Activated naive CD4-positive, alpha-beta T cell treated with anti-CD3 and anti-CD28 coated beads, Interleukin-2, amount 10 ng/mL, durations not matched to agents 7 days and 5 days (primary cell): ENCODE results near the gene NKRF.

ENCODE experiments used
- CTCF ChIA-PET: fragments of 350-600 bp; sonication (Branson Sonifier 250); formaldehyde crosslinking; loops from one replicate; lab custom pipeline; 2021; ENCODE audit warnings: antibody characterized with exemption; lab: Charles Lee
- DNase-seq: peaks from one replicate; pipeline ENCODE4 v3.0.0-alpha.2; 2020
- H3K27ac Mint-ChIP-seq: one replicate; pipeline ENCODE4 v1.8.0; 2021; ENCODE audit warnings: mild to moderate bottlenecking, moderate library complexity, mixed read lengths
- H3K27me3 Mint-ChIP-seq: one replicate; pipeline ENCODE4 v1.8.0; 2021; ENCODE audit warnings: mild to moderate bottlenecking, mixed read lengths
- H3K36me3 Mint-ChIP-seq: one replicate; pipeline ENCODE4 v1.8.0; 2021; ENCODE audit warnings: mixed read lengths
- H3K4me1 Mint-ChIP-seq: one replicate; pipeline ENCODE4 v1.8.0; 2021; ENCODE audit warnings: mixed read lengths
- H3K4me3 Mint-ChIP-seq: one replicate; pipeline ENCODE4 v1.8.0; 2021; ENCODE audit warnings: mild to moderate bottlenecking, moderate library complexity, mixed read lengths
- H3K9me3 Mint-ChIP-seq: one replicate; pipeline ENCODE4 v1.8.0; 2021; ENCODE audit warnings: mixed read lengths

NKRF gene

GRCh38 chrX:119583431-119584059, 22.7 kb downstream of the NKRF start:
- peaks cover 8% of the 10 kb centered on the region for H3K4me1 Mint-ChIP-seq
- H3K9me3 Mint-ChIP-seq, result no peaks in the 10 kb centered on the region
- no peak for DNase-seq
- no peak overlapping the region for H3K4me3 Mint-ChIP-seq
- CTCF ChIA-PET, result interaction anchor here (1.2 to 1.4 kb wide), 2 partner anchors 9 to 145 kb away, joined by 5 to 6 read pairs; partner anchors contain the start of gene UBE2A
- H3K27me3 Mint-ChIP-seq, result no peaks in the 10 kb centered on the region
- peaks cover 8% of the 10 kb centered on the region for H3K36me3 Mint-ChIP-seq
- H3K27ac Mint-ChIP-seq, result no peak overlapping the region

GRCh38 chrX:119579414-119579813, 26.8 kb downstream of the NKRF start:
- no peak for DNase-seq
- CTCF ChIA-PET, result no interaction called here
- H3K36me3 Mint-ChIP-seq, result peaks cover 13% of the 10 kb centered on the region

GRCh38 chrX:119574394-119575266, 31.6 kb downstream of the NKRF start, which contains the start of gene UBE2A:
Gene UBE2A (plus strand): TSS chrX:119574563. CDS start chrX:119574712, 149 bp downstream.
- H3K27ac Mint-ChIP-seq, result peak within 1 kb of the TSS; percentile 90
- H3K36me3 Mint-ChIP-seq, result peaks cover 9% of the 10 kb centered on the region
- CTCF ChIA-PET, result interaction anchor here (1.0 to 1.3 kb wide), 3 partner anchors 9 to 155 kb away, joined by 3 to 6 read pairs (median 3); no protein-coding TSS in a partner anchor
- H3K9me3 Mint-ChIP-seq, result no peaks in the 10 kb centered on the region
- peaks cover 27% of the 10 kb centered on the region for H3K4me1 Mint-ChIP-seq
- H3K4me3 Mint-ChIP-seq, result peak within 1 kb of the TSS; percentile 90
- DNase-seq, result peak; percentile 91
- H3K27me3 Mint-ChIP-seq, result peaks cover 8% of the 10 kb centered on the region

More at GRCh38 chrX:119579414-119579813, 26.8 kb downstream of the NKRF start:
- H3K4me3 Mint-ChIP-seq, result no peak overlapping the region
- H3K27ac Mint-ChIP-seq, result no peak overlapping the region
- peaks cover 24% of the 10 kb centered on the region for H3K4me1 Mint-ChIP-seq
- no peaks in the 10 kb centered on the region for H3K27me3 Mint-ChIP-seq
- H3K9me3 Mint-ChIP-seq, result no peaks in the 10 kb centered on the region

- H3K36me3 Mint-ChIP-seq, result peaks cover 9% of the 10 kb centered on the region
- H3K27ac Mint-ChIP-seq, result peak overlapping the region; percentile 90
- H3K27me3 Mint-ChIP-seq, result peaks cover 8% of the 10 kb centered on the region
- no peaks in the 10 kb centered on the region for H3K9me3 Mint-ChIP-seq
- H3K4me3 Mint-ChIP-seq, result peak overlapping the region; percentile 90
- H3K4me1 Mint-ChIP-seq, result peaks cover 27% of the 10 kb centered on the region
- no peak for DNase-seq
- CTCF ChIA-PET, result interaction anchor here (1.0 to 1.3 kb wide), 2 partner anchors 10 to 58 kb away, joined by 3 to 6 read pairs; no protein-coding TSS in a partner anchor
These were observed 32.3 kb downstream of the NKRF start for GRCh38 chrX:119573840-119574393.

- H3K36me3 Mint-ChIP-seq, result peaks cover 6% of the 10 kb centered on the region
- no peak for DNase-seq
- H3K27ac Mint-ChIP-seq, result no peak overlapping the region
- H3K27me3 Mint-ChIP-seq, result peaks cover 8% of the 10 kb centered on the region
- CTCF ChIA-PET, result no interaction called here
- peaks cover 27% of the 10 kb centered on the region for H3K4me1 Mint-ChIP-seq
- peak overlapping the region; percentile 90 for H3K4me3 Mint-ChIP-seq
- no peaks in the 10 kb centered on the region for H3K9me3 Mint-ChIP-seq
These were observed 33.0 kb downstream of the NKRF start for GRCh38 chrX:119573222-119573621.

- Mint-ChIP-seq H3K4me1 (peaks cover 16% of the 10 kb centered on the region), H3K27ac (no peak overlapping the region), H3K27me3 (peaks cover 19% of the 10 kb centered on the region), H3K36me3 (no peaks in the 10 kb centered on the region), H3K9me3 (no peaks in the 10 kb centered on the region), H3K4me3 (no peak overlapping the region)
- CTCF ChIA-PET, result no interaction called here
- no peak for DNase-seq
These were observed 35.8 kb downstream of the NKRF start for GRCh38 chrX:119570351-119570835.

GRCh38 chrX:119565107-119565663, 41.0 kb downstream of the NKRF start, which contains the start of gene STEEP1:
Gene STEEP1 (minus strand): TSS chrX:119565409. CDS start chrX:119565355, 54 bp downstream.
- no peaks in the 10 kb centered on the region for H3K36me3 Mint-ChIP-seq
- CTCF ChIA-PET, result no interaction called here
- H3K4me1 Mint-ChIP-seq, result peaks cover 20% of the 10 kb centered on the region
- no peaks in the 10 kb centered on the region for H3K9me3 Mint-ChIP-seq
- peaks cover 11% of the 10 kb centered on the region for H3K27me3 Mint-ChIP-seq
- H3K27ac Mint-ChIP-seq, result peak within 1 kb of the TSS; percentile 92
- DNase-seq, result peak; percentile 92
- H3K4me3 Mint-ChIP-seq, result peak within 1 kb of the TSS; percentile 92

- CTCF ChIA-PET, result no interaction called here
- Mint-ChIP-seq H3K27ac (no peak overlapping the region), H3K36me3 (peaks cover 5% of the 10 kb centered on the region), H3K4me1 (no peaks in the 10 kb centered on the region), H3K27me3 (no peaks in the 10 kb centered on the region), H3K9me3 (no peaks in the 10 kb centered on the region), H3K4me3 (no peak overlapping the region)
- no peak for DNase-seq
These were observed 53.7 kb downstream of the NKRF start for GRCh38 chrX:119552508-119552907.

GRCh38 chrX:119549327-119550016, 56.8 kb downstream of the NKRF start:
- Mint-ChIP-seq H3K9me3 (no peaks in the 10 kb centered on the region), H3K4me3 (no peak overlapping the region), H3K4me1 (no peaks in the 10 kb centered on the region), H3K27ac (no peak overlapping the region), H3K36me3 (peaks cover 3% of the 10 kb centered on the region), H3K27me3 (no peaks in the 10 kb centered on the region)
- CTCF ChIA-PET, result no interaction called here
- DNase-seq, result no peak

- peaks cover 10% of the 10 kb centered on the region for H3K36me3 Mint-ChIP-seq
- DNase-seq, result no peak
- H3K4me1 Mint-ChIP-seq, result peaks cover 6% of the 10 kb centered on the region
- H3K4me3 Mint-ChIP-seq, result no peak overlapping the region
- no peak overlapping the region for H3K27ac Mint-ChIP-seq
- H3K9me3 Mint-ChIP-seq, result no peaks in the 10 kb centered on the region
- CTCF ChIA-PET, result no interaction called here
- H3K27me3 Mint-ChIP-seq, result no peaks in the 10 kb centered on the region
These were observed 65.0 kb downstream of the NKRF start for GRCh38 chrX:119541188-119541587.

- peaks cover 6% of the 10 kb centered on the region for H3K4me1 Mint-ChIP-seq
- no peak overlapping the region for H3K4me3 Mint-ChIP-seq
- DNase-seq, result peak; percentile 24
- CTCF ChIA-PET, result no interaction called here
- H3K36me3 Mint-ChIP-seq, result peaks cover 11% of the 10 kb centered on the region
- H3K9me3 Mint-ChIP-seq, result no peaks in the 10 kb centered on the region
- no peaks in the 10 kb centered on the region for H3K27me3 Mint-ChIP-seq
- H3K27ac Mint-ChIP-seq, result no peak overlapping the region
These were observed 66.4 kb downstream of the NKRF start for GRCh38 chrX:119539872-119540271.
